WTC11 (cell line): ENCODE data around the gene SHC3. TPM values are rescaled to one million over a fixed set of nuclear protein-coding genes. Genes with fewer than 3 reads are reported as not detected.

ENCODE experiments used
- ATAC-seq: fragments of 200-7000 bp; cut with Tn5 transposase; 2 replicates; pipeline ENCODE4 v1.10.0; 2021; ENCODE audit warnings: mild to moderate bottlenecking, moderate library complexity
- CTCF ChIA-PET: fragments of 300-600 bp; sonication (Branson Sonifier 250); formaldehyde crosslinking; loops from one replicate; lab custom pipeline; 2021; ENCODE audit warnings: antibody characterized with exemption; lab: Charles Lee
- POLR2A ChIA-PET: fragments of 350-600 bp; sonication (Branson Sonifier 250); formaldehyde crosslinking; loops from one replicate; lab custom pipeline; 2021; ENCODE audit warnings: antibody characterized with exemption; lab: Charles Lee
- DNase-seq: peaks from one replicate; pipeline ENCODE4 v3.0.0; 2021; ENCODE audit warnings: low spot score
- H3K27ac Mint-ChIP-seq: 2 replicates; pipeline ENCODE4 v1.8.0; 2021; ENCODE audit warnings: mixed read lengths
- H3K27me3 Mint-ChIP-seq: 2 replicates; pipeline ENCODE4 v1.8.0; 2021; ENCODE audit warnings: low read depth, mild to moderate bottlenecking, moderate library complexity, mixed read lengths
- H3K36me3 Mint-ChIP-seq: 2 replicates; pipeline ENCODE4 v1.8.0; 2021; ENCODE audit warnings: mixed read lengths
- H3K4me1 Mint-ChIP-seq: 2 replicates; pipeline ENCODE4 v1.8.0; 2022; ENCODE audit warnings: mixed read lengths
- H3K4me3 Mint-ChIP-seq: 2 replicates; pipeline ENCODE4 v1.8.0; 2021; ENCODE audit warnings: mild to moderate bottlenecking, moderate library complexity, mixed read lengths
- H3K9me3 Mint-ChIP-seq: 2 replicates; pipeline ENCODE4 v1.8.0; 2021; ENCODE audit warnings: mixed read lengths
- ATF6 ChIP-seq: sonication (generic); formaldehyde crosslinking; IDR thresholded peaks from 2 replicates; pipeline ENCODE4 v1.8.1; 2023; ENCODE audit warnings: mild to moderate bottlenecking, missing genetic modification reagents
- CBFB ChIP-seq: sonication (generic); formaldehyde crosslinking; IDR thresholded peaks from 2 replicates; pipeline ENCODE4 v1.8.1; 2022; ENCODE audit warnings: mild to moderate bottlenecking, low read depth, missing genetic modification reagents
- E2F5 ChIP-seq: sonication (generic); formaldehyde crosslinking; IDR thresholded peaks from 2 replicates; pipeline ENCODE4 v1.8.1; 2022; ENCODE audit warnings: mild to moderate bottlenecking, moderate library complexity, missing genetic modification reagents
- ELF4 ChIP-seq: sonication (generic); formaldehyde crosslinking; IDR thresholded peaks from 2 replicates; pipeline ENCODE4 v1.8.1; 2022; ENCODE audit warnings: low read depth, mild to moderate bottlenecking, moderate library complexity, missing genetic modification reagents
- EMX1 ChIP-seq: fragments of 250-450 bp; sonication (Bioruptor Pico); IDR thresholded peaks from 2 replicates; pipeline ENCODE4 v1.8.0; 2021; ENCODE audit warnings: mild to moderate bottlenecking
- ETV6 ChIP-seq: sonication (generic); formaldehyde crosslinking; IDR thresholded peaks from 2 replicates; pipeline ENCODE4 v1.8.1; 2022; ENCODE audit warnings: mild to moderate bottlenecking, missing genetic modification reagents
- FOXK1 ChIP-seq: sonication (generic); formaldehyde crosslinking; IDR thresholded peaks from 2 replicates; pipeline ENCODE4 v1.8.0; 2022; ENCODE audit warnings: mild to moderate bottlenecking, moderate library complexity, missing genetic modification reagents
- HMGXB4 ChIP-seq: sonication (generic); formaldehyde crosslinking; IDR thresholded peaks from 2 replicates; pipeline ENCODE4 v1.8.1; 2023; ENCODE audit warnings: mild to moderate bottlenecking, moderate library complexity, missing genetic modification reagents
- IRF2 ChIP-seq: sonication (generic); formaldehyde crosslinking; IDR thresholded peaks from 2 replicates; pipeline ENCODE4 v1.8.0; 2022; ENCODE audit warnings: low read depth, missing genetic modification reagents, borderline replicate concordance
- JAZF1 ChIP-seq: fragments of 250-450 bp; sonication (Bioruptor Pico); IDR thresholded peaks from 2 replicates; pipeline ENCODE4 v1.9.0; 2021; ENCODE audit warnings: moderate library complexity, mild to moderate bottlenecking, inconsistent platforms
- NFYB ChIP-seq: sonication (generic); formaldehyde crosslinking; conservative IDR thresholded peaks from 2 replicates; pipeline ENCODE4 v1.8.0; 2022; ENCODE audit warnings: low read depth, missing genetic modification reagents
- PRDM15 ChIP-seq: sonication (generic); formaldehyde crosslinking; IDR thresholded peaks from 2 replicates; pipeline ENCODE4 v1.8.0; 2022; ENCODE audit warnings: missing genetic modification reagents
- RELA ChIP-seq: sonication (generic); formaldehyde crosslinking; IDR thresholded peaks from 2 replicates; pipeline ENCODE4 v1.8.1; 2022; ENCODE audit warnings: missing genetic modification reagents, mild to moderate bottlenecking, borderline replicate concordance
- RORB ChIP-seq: fragments of 250-450 bp; sonication (Bioruptor Pico); IDR thresholded peaks from 2 replicates; pipeline ENCODE4 v1.9.0; 2021; ENCODE audit warnings: mild to moderate bottlenecking
- TEAD4 ChIP-seq: sonication (generic); formaldehyde crosslinking; IDR thresholded peaks from 2 replicates; pipeline ENCODE4 v1.8.0; 2022; ENCODE audit warnings: mild to moderate bottlenecking, missing genetic modification reagents
- ZBTB43 ChIP-seq: sonication (generic); formaldehyde crosslinking; IDR thresholded peaks from 2 replicates; pipeline ENCODE4 v1.8.1; 2023; ENCODE audit warnings: mild to moderate bottlenecking, missing genetic modification reagents
- ZNF232 ChIP-seq: sonication (generic); formaldehyde crosslinking; IDR thresholded peaks from 2 replicates; pipeline ENCODE4 v1.8.0; 2022; ENCODE audit warnings: mild to moderate bottlenecking, missing genetic modification reagents
- ZNF263 ChIP-seq: sonication (generic); formaldehyde crosslinking; IDR thresholded peaks from 2 replicates; pipeline ENCODE4 v1.8.1; 2022; ENCODE audit warnings: low read depth, mild to moderate bottlenecking, moderate library complexity, missing genetic modification reagents
- ZNF423 ChIP-seq: fragments of 250-450 bp; sonication (Bioruptor Pico); IDR thresholded peaks from 2 replicates; pipeline ENCODE4 v2.1.2; 2022; ENCODE audit warnings: mild to moderate bottlenecking, moderate library complexity
- total RNA-seq: library from RNA; stranded (reverse); gene quantifications from 3 replicates; pipeline ENCODE4 v1.2.3, GENCODE V29; 2021

SHC3 gene
- total RNA-seq, 1 experiment from 2014 or later = 4.9 TPM

GRCh38 chr9:89054865-89055495 is 123.6 kb downstream of the SHC3 start:
- POLR2A ChIA-PET = no interaction called here
- H3K27me3 Mint-ChIP-seq = no peaks in the 10 kb centered on the region

GRCh38 chr9:89053301-89053700 is 125.3 kb downstream of the SHC3 start:
- H3K4me1 Mint-ChIP-seq = peaks cover 2% of the 10 kb centered on the region; the same call in 1 of the 2 replicates
- ChIA-PET POLR2A (no interaction called here), CTCF (no interaction called here)
- ATAC-seq (no peak), DNase-seq (no peak)
- TF ChIP-seq TEAD4 (no peak), NFYB (CRISPR knock-in tag) (no peak), CBFB (no peak), EMX1 (CRISPR knock-in tag) (no peak), FOXK1 (CRISPR knock-in tag) (no peak), ATF6 (CRISPR knock-in tag) (no peak), ZNF423 (no peak), RELA (CRISPR knock-in tag) (no peak), ZBTB43 (CRISPR knock-in tag) (no peak)
- no peak overlapping the region for H3K27ac Mint-ChIP-seq
- no peak overlapping the region for H3K4me3 Mint-ChIP-seq
- H3K27me3 Mint-ChIP-seq = no peaks in the 10 kb centered on the region
- no peaks in the 10 kb centered on the region; the same call in 1 of the 2 replicates for H3K36me3 Mint-ChIP-seq
- H3K9me3 Mint-ChIP-seq = no peaks in the 10 kb centered on the region

More at GRCh38 chr9:89054865-89055495, 123.6 kb downstream of the SHC3 start:
- CTCF ChIA-PET = no interaction called here
- H3K4me1 Mint-ChIP-seq = peaks cover 2% of the 10 kb centered on the region; the same call in 1 of the 2 replicates
- no peak overlapping the region; the same call in 1 of the 2 replicates for H3K27ac Mint-ChIP-seq
- no peaks in the 10 kb centered on the region for H3K9me3 Mint-ChIP-seq
- ATAC-seq (no peak), DNase-seq (no peak)
- H3K36me3 Mint-ChIP-seq = no peaks in the 10 kb centered on the region; the same call in 1 of the 2 replicates
- no peak overlapping the region for H3K4me3 Mint-ChIP-seq
- no peak for TF ChIP-seq ZNF263 (CRISPR knock-in tag)

GRCh38 chr9:89052470-89053097 is 126.0 kb downstream of the SHC3 start:
- CTCF ChIA-PET = interaction anchor here (1.5 kb wide), 1 partner anchor 226 kb away, joined by 3 read pairs; no protein-coding TSS in a partner anchor
- H3K36me3 Mint-ChIP-seq = no peaks in the 10 kb centered on the region; the same call in 1 of the 2 replicates
- no peak for DNase-seq
- peaks cover 2% of the 10 kb centered on the region; the same call in 1 of the 2 replicates for H3K4me1 Mint-ChIP-seq
- no peak overlapping the region for H3K27ac Mint-ChIP-seq
- no peak for ATAC-seq
- H3K4me3 Mint-ChIP-seq = no peak overlapping the region
- POLR2A ChIA-PET = no interaction called here
- no peaks in the 10 kb centered on the region for H3K9me3 Mint-ChIP-seq
- no peaks in the 10 kb centered on the region for H3K27me3 Mint-ChIP-seq
- TF ChIP-seq PRDM15 (CRISPR knock-in tag) (no peak), ZNF232 (CRISPR knock-in tag) (no peak), ETV6 (CRISPR knock-in tag) (no peak), E2F5 (CRISPR knock-in tag) (no peak), RORB (CRISPR knock-in tag) (no peak), HMGXB4 (no peak), JAZF1 (no peak), IRF2 (CRISPR knock-in tag) (no peak), ELF4 (CRISPR knock-in tag) (no peak)
